Measurements from ENCODE around the gene CAMTA1.

Gene CAMTA1

DNA sequence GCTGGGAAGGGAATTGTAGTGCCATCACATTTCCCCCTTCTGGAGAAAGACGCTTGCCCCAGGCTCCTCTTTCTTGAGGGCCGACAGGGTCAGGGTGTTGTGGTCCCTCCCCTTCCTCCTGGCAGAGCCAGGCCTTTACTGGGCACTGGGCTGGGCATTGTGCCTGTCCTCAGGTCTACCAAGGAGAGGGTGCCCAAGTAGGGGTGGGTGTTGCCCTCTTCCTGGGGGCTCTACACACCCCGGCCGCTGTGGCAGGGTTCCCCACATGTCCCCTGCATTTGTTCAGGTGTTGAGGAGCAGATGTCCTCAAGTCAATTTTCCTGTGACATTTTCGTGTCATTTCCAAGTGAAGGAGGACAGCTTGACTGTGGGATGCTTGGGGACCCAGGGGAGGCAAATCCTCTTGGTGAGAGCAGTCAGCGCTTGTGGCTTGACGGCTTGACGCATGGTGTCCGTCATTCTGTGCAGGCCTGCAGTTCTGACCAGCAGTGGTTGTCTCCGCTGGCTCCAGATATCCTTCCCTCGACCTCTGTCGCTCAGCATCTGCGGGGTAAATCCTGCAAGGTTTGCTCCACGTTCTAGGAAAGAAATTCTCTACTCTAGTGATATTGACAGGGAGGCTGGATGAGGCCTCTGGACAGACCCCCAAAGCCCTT, 804.0 kb downstream of the CAMTA1 start:
- no CpG with 5 or more reads among the region's 14 CpGs for WGBS (ENCODE audit: extremely low coverage, insufficient coverage, insufficient read length)
- no peak overlapping the region for H2BK5ac ChIP-seq (ENCODE audit: low read depth, low read length, poor library complexity)
- H3K79me1 ChIP-seq (ENCODE audit: low read length) = no peaks in the 10 kb centered on the region
- no peak overlapping the region for H3K14ac ChIP-seq (ENCODE audit: low read length)
- no peak for DNase-seq
- no peak overlapping the region for H3K4me3 ChIP-seq (ENCODE audit: low read depth, low read length)
- no peaks in the 10 kb centered on the region for H3K4me1 ChIP-seq (ENCODE audit: control insufficient read depth in 1 of 2, insufficient read depth in 2 of 2, low read length in 2 of 2)
- H2AK5ac ChIP-seq (ENCODE audit: low read length) = no peak overlapping the region
- H3K4ac ChIP-seq (ENCODE audit: low read depth, low read length) = no peak overlapping the region
- no peak overlapping the region for H2BK12ac ChIP-seq (ENCODE audit: low read length)
- no peaks in the 10 kb centered on the region for H3K9me3 ChIP-seq (ENCODE audit: insufficient read depth, low read depth, low read length)
- H4K8ac ChIP-seq (ENCODE audit: low read depth, low read length) = no peak overlapping the region
- H3K27me3 ChIP-seq (ENCODE audit: insufficient read depth, low read length) = no peaks in the 10 kb centered on the region
- H2BK120ac ChIP-seq (ENCODE audit: insufficient read depth, low read length, poor library complexity) = no peak overlapping the region
- H2AFZ ChIP-seq (ENCODE audit: insufficient read depth, low read length, poor library complexity) = no peak overlapping the region
- no peak overlapping the region for H4K12ac ChIP-seq (ENCODE audit: low read depth, low read length)
- H3K79me2 ChIP-seq (ENCODE audit: control insufficient read depth, insufficient read depth, low read length, poor library complexity) = no peaks in the 10 kb centered on the region
- no peak overlapping the region for H3K27ac ChIP-seq (ENCODE audit: low read depth, low read length)
- H3K9ac ChIP-seq (ENCODE audit: low read length) = no peak overlapping the region
- no peak overlapping the region for H3K4me2 ChIP-seq (ENCODE audit: low read length)
- H4K91ac ChIP-seq (ENCODE audit: low read depth, low read length) = no peak overlapping the region
- no peak overlapping the region for H3K23ac ChIP-seq (ENCODE audit: low read length)
- no peak overlapping the region for H3K18ac ChIP-seq (ENCODE audit: low read length)
- no peaks in the 10 kb centered on the region for H3K36me3 ChIP-seq (ENCODE audit: control insufficient read depth in 1 of 2, insufficient read depth in 2 of 2, low read length in 2 of 2)

- Histone ChIP-seq H3K9me3 (ENCODE audit: insufficient read depth, low read depth, low read length) (no peaks in the 10 kb centered on the region), H3K4ac (ENCODE audit: low read depth, low read length) (no peak overlapping the region), H3K9ac (ENCODE audit: low read length) (no peak overlapping the region), H3K27ac (ENCODE audit: low read depth, low read length) (no peak overlapping the region), H3K79me1 (ENCODE audit: low read length) (no peaks in the 10 kb centered on the region), H3K4me2 (ENCODE audit: low read length) (no peak overlapping the region), H2BK120ac (ENCODE audit: insufficient read depth, low read length, poor library complexity) (no peak overlapping the region), H4K12ac (ENCODE audit: low read depth, low read length) (no peak overlapping the region), H4K8ac (ENCODE audit: low read depth, low read length) (no peak overlapping the region), H3K79me2 (ENCODE audit: control insufficient read depth, insufficient read depth, low read length, poor library complexity) (no peaks in the 10 kb centered on the region), H3K4me3 (ENCODE audit: low read depth, low read length) (no peak overlapping the region), H2AFZ (ENCODE audit: insufficient read depth, low read length, poor library complexity) (no peak overlapping the region), H3K23ac (ENCODE audit: low read length) (no peak overlapping the region), H2BK12ac (ENCODE audit: low read length) (no peak overlapping the region), H3K4me1 (ENCODE audit: control insufficient read depth in 1 of 2, insufficient read depth in 2 of 2, low read length in 2 of 2) (no peaks in the 10 kb centered on the region), H2BK5ac (ENCODE audit: low read depth, low read length, poor library complexity) (no peak overlapping the region), H3K14ac (ENCODE audit: low read length) (no peak overlapping the region), H4K91ac (ENCODE audit: low read depth, low read length) (no peak overlapping the region), H2AK5ac (ENCODE audit: low read length) (no peak overlapping the region), H3K27me3 (ENCODE audit: insufficient read depth, low read length) (no peaks in the 10 kb centered on the region), H3K18ac (ENCODE audit: low read length) (no peak overlapping the region), H3K36me3 (ENCODE audit: control insufficient read depth in 1 of 2, insufficient read depth in 2 of 2, low read length in 2 of 2) (no peaks in the 10 kb centered on the region)
- no peak for DNase-seq
- WGBS (ENCODE audit: extremely low coverage, insufficient coverage, insufficient read length) = no CpG with 5 or more reads among the region's 10 CpGs
Measured at GRCh38 chr1:7589774-7590425, 804.6 kb downstream of the CAMTA1 start.

- H3K14ac ChIP-seq (ENCODE audit: low read length) = no peak overlapping the region
- no peaks in the 10 kb centered on the region for H3K79me1 ChIP-seq (ENCODE audit: low read length)
- no peak overlapping the region for H2BK120ac ChIP-seq (ENCODE audit: insufficient read depth, low read length, poor library complexity)
- no peak overlapping the region for H2BK5ac ChIP-seq (ENCODE audit: low read depth, low read length, poor library complexity)
- H3K27me3 ChIP-seq (ENCODE audit: insufficient read depth, low read length) = no peaks in the 10 kb centered on the region
- H3K23ac ChIP-seq (ENCODE audit: low read length) = no peak overlapping the region
- H4K12ac ChIP-seq (ENCODE audit: low read depth, low read length) = no peak overlapping the region
- no peak overlapping the region for H3K27ac ChIP-seq (ENCODE audit: low read depth, low read length)
- no peaks in the 10 kb centered on the region for H3K36me3 ChIP-seq (ENCODE audit: control insufficient read depth in 1 of 2, insufficient read depth in 2 of 2, low read length in 2 of 2)
- H3K9ac ChIP-seq (ENCODE audit: low read length) = no peak overlapping the region
- no peak overlapping the region for H3K4ac ChIP-seq (ENCODE audit: low read depth, low read length)
- WGBS (ENCODE audit: extremely low coverage, insufficient coverage, insufficient read length) = no CpG with 5 or more reads among the region's 4 CpGs
- H3K4me2 ChIP-seq (ENCODE audit: low read length) = no peak overlapping the region
- no peak for DNase-seq
- no peaks in the 10 kb centered on the region for H3K79me2 ChIP-seq (ENCODE audit: control insufficient read depth, insufficient read depth, low read length, poor library complexity)
- no peak overlapping the region for H4K91ac ChIP-seq (ENCODE audit: low read depth, low read length)
- H2AFZ ChIP-seq (ENCODE audit: insufficient read depth, low read length, poor library complexity) = no peak overlapping the region
- H3K4me1 ChIP-seq (ENCODE audit: control insufficient read depth in 1 of 2, insufficient read depth in 2 of 2, low read length in 2 of 2) = no peaks in the 10 kb centered on the region
- no peak overlapping the region for H4K8ac ChIP-seq (ENCODE audit: low read depth, low read length)
- no peak overlapping the region for H2BK12ac ChIP-seq (ENCODE audit: low read length)
- no peak overlapping the region for H2AK5ac ChIP-seq (ENCODE audit: low read length)
- H3K9me3 ChIP-seq (ENCODE audit: insufficient read depth, low read depth, low read length) = no peaks in the 10 kb centered on the region
- H3K4me3 ChIP-seq (ENCODE audit: low read depth, low read length) = no peak overlapping the region
- no peak overlapping the region for H3K18ac ChIP-seq (ENCODE audit: low read length)
Measured at GRCh38 chr1:7590426-7590790, 805.2 kb downstream of the CAMTA1 start.

GRCh38 chr1:7591565-7591964, 806.3 kb downstream of the CAMTA1 start:
- Histone ChIP-seq H2BK12ac (ENCODE audit: low read length) (no peak overlapping the region), H2BK120ac (ENCODE audit: insufficient read depth, low read length, poor library complexity) (no peak overlapping the region), H3K79me2 (ENCODE audit: control insufficient read depth, insufficient read depth, low read length, poor library complexity) (no peaks in the 10 kb centered on the region), H3K4me2 (ENCODE audit: low read length) (no peak overlapping the region), H3K14ac (ENCODE audit: low read length) (no peak overlapping the region), H3K23ac (ENCODE audit: low read length) (no peak overlapping the region), H3K18ac (ENCODE audit: low read length) (no peak overlapping the region), H4K12ac (ENCODE audit: low read depth, low read length) (no peak overlapping the region), H3K27ac (ENCODE audit: low read depth, low read length) (no peak overlapping the region), H3K4me3 (ENCODE audit: low read depth, low read length) (peak overlapping the region; percentile 25), H3K4me1 (ENCODE audit: control insufficient read depth in 1 of 2, insufficient read depth in 2 of 2, low read length in 2 of 2) (no peaks in the 10 kb centered on the region), H3K27me3 (ENCODE audit: insufficient read depth, low read length) (no peaks in the 10 kb centered on the region), H2BK5ac (ENCODE audit: low read depth, low read length, poor library complexity) (no peak overlapping the region), H3K36me3 (ENCODE audit: control insufficient read depth in 1 of 2, insufficient read depth in 2 of 2, low read length in 2 of 2) (no peaks in the 10 kb centered on the region), H3K9me3 (ENCODE audit: insufficient read depth, low read depth, low read length) (no peaks in the 10 kb centered on the region), H4K8ac (ENCODE audit: low read depth, low read length) (no peak overlapping the region), H2AK5ac (ENCODE audit: low read length) (no peak overlapping the region), H3K9ac (ENCODE audit: low read length) (no peak overlapping the region), H4K91ac (ENCODE audit: low read depth, low read length) (no peak overlapping the region), H3K4ac (ENCODE audit: low read depth, low read length) (no peak overlapping the region), H3K79me1 (ENCODE audit: low read length) (no peaks in the 10 kb centered on the region), H2AFZ (ENCODE audit: insufficient read depth, low read length, poor library complexity) (no peak overlapping the region)
- DNase-seq = no peak
- no CpG with 5 or more reads among the region's 10 CpGs for WGBS (ENCODE audit: extremely low coverage, insufficient coverage, insufficient read length)
